ENCODE measurements around the gene NUDT7.

NUDT7 gene

DNA sequence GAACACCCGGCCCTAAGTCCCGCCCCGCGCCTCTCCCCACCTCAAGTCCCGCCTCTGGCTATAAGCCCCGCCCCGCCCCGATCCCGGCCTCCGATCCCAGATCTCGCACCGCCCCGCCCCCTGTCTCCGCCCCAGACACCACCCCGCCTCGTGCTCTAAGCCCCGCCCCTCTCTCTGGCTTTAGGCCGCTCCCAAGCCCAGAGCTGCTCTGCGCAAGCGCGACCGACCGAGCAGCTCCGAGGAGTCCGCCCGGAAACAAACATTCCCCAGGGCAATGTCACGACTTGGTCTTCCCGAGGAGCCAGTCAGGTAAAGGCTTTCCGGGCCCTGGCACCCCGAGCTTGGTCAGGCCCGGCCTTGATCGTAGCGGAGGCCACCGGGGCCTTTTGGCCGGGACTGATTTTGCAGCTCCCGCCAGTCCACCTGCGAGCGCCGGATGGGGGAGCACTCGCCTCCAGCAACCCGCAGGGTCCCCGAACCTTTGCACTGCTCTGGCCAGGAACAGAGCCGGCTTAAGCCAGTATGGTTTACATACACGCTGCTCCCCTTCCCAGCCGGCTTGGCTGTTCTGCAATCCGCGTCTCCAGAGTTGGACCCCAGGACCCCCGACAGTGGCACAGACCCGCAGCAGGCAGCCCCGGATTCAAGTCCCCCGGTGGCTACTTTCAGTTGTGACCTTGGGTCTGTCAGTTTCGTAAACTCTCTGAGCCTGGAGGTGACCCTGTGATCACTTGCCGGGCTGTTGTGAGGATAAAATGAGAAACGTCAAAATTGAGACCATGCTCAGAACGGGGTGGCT is at the start of gene NUDT7:
Gene NUDT7, plus strand, starts transcription at position 206 of the 799 bp plus-strand sequence. Its CDS starts 69 bp downstream, at position 275.
- peak; percentile 95 to 96 for DNase-seq

DNA sequence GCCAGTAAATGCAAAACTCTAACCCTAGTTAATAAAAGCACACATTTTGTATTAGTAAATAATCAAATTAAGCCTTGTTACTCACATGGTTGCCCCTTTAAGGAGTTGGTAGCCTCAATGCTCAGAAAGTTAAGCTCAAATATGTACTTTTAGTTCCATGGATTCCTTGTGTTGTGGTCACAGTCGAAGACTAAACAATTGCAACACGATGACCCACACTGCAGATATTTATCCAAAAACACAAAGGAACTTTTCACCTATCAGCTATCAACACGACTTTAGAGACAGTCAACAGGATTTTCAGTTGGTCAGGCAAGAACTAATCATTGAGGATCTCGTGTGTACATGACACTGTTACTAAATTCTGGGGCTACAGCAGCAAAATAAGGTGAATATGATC is 47.4 kb upstream of the NUDT7 start:
- no peak for DNase-seq

DNA sequence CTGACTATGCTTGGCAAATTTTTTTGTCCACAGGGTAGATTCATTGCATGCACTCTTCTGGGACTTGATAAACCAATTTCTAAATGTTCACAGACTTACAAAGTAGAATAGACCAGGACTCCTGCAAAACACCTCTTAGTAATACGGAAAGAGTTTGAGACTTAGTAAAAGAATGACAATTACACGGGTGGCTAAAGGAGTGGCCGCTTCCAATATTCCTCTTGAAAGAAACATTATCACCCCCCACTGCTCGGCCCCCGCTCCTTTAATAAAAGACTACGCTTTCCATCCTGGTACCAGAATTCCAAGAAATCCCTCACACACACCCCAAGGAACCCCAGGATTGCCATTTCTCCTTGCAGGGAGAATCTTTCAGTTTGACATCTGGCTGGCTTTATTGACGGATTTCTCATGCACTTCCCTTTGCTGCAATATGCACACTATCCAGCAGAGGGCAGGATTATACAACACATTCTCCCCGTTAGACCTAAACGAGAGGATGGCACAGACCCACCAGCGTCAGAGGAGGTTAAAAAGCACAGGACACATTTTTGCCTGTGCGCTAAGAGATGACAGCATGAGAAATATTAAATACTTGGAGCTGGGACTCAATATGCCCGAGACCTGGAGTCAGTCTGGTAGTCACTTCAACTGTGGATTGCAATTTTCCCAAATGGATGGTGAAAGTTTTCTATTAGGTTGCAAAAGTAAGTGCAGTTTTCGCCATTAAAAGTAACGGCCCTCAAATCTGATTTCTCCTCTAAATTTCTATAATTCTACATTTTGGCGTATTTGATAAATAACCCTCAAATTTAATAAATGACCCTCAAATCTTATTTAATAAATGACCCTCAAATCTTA is 46.6 kb upstream of the NUDT7 start:
- DNase-seq: peak; percentile 50 to 64

DNA sequence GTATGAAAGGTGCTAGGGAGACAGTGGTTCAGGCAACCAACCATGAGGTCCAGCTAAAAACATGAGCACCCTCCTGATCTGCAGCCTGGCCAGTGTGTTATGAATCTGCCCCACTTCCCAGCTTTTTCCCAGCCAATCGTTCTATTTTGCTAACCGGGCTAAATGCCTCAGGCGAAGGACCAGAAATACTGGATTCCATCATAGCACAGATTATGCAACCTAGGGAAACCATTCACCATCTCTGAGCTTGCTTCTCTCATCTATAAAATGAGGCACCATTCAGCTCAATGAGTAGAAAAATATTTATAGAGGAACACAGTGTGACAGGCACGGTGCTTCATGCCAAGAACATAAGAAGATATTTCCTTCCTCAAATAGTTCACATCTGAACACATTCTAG is 45.2 kb upstream of the NUDT7 start:
- DNase-seq: no peak

DNA sequence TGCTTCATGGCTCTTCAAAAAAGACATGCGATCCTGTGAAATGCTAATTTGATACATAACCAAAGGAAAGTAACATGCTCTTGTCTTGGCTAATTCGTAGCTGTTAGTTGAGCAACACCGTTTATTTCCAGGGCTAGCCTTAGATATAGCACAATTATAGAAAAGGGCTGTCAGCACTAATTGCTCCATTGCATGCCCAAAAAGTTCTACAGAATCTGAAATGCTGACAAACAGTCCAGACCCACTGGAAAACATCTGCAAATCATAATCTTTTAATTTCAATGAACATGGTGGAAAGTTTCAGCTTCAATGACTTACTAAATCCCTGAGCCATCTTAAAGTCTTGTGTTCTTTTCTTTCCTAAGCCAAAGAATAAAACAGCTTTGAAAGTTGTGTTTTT is 42.9 kb upstream of the NUDT7 start:
- no peak for DNase-seq

DNA sequence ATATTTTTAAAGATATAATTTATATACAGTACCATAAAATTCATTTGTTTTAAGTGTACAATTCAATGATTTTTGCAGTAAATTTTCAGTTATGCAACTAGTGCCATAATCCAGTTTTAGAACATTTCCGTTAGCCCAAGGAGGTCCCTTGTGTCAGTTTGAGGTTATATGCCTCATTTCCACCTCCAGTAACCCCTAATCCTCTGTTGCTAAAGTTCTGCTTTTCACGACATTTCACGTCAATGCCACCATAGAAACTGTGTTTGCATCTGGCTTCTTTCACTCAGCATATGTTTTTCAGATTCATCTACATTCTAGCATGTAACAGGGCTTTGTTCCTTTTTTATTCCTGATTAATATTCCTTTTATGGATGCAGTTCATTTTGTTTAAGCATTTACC is 42.4 kb upstream of the NUDT7 start:
- peak in 1 of 2 donors; percentile 6 for DNase-seq

DNA sequence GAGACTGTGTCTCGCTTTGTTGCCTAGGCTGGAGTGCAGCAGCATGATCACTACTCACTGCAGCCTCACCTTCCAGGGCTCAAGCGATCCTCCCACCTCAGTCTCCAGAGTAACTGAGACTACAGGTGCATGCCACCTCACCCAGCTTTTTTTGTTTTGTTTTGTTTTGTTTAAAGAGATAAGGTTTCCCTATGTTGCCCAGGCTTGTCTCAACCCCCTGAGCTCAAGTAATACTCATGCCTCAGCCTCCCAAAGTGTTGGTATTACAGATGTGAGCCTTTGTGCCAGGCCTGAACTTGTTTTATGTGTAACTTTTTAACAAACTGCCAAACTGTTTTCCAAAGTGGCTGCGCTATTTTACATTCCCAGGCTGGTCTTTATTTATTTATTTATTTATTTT is 41.8 kb upstream of the NUDT7 start:
- no peak for DNase-seq

DNA sequence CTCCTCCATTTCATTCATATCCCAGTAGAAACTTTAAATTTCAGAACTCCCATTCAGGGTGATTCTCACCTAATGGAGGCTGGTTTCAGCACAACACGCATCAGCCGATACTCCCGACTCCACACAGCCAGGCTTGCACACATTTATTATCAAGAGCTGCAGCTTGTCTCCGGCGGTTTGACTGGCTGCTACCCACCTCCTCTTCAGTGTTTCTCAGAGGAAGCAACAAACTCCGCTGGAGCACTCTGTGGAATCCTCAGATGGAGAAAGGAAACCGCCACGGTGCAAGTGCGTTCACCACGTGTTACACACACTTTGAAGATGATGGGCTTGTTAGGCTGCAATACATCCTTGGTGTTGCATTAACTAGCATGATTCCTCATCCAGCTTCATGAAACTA is 39.7 kb upstream of the NUDT7 start:
- no peak for DNase-seq

DNA sequence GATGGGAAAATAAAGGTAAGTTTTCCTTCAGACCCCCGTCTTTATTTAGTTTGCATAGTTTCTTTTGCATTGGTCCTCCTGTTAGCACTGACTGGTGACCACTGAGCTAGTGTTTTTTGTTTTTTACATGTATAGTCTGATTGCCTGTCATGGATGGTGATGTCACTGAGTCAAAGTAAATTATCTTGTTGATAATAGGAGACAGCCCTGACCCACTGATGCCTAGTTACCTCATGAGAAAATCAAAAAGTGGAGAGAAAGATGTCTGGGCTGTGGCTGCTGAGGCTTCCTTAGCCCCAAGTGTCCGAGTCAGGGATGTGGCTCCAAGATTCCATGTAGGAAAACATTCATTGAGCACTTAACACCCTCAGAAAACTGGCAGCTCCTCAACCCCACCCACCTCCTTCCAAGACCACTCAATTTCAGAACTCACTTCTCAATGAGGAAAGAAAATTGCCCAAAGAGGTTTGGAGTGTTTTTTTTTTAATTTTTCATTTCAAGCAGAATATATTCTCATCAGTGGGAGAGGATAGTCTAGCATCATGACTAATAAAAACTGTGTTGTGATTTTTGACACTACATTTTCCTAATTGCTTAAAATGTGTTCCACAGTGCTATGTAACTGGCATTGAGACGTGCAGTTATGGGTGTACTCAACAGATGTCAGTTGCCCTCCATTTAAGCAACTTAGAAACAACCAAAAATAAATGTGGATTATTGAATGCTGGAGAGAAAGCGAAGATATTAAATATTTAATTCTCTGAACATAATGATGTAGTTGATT is 38.7 kb upstream of the NUDT7 start:
- DNase-seq: no peak

DNA sequence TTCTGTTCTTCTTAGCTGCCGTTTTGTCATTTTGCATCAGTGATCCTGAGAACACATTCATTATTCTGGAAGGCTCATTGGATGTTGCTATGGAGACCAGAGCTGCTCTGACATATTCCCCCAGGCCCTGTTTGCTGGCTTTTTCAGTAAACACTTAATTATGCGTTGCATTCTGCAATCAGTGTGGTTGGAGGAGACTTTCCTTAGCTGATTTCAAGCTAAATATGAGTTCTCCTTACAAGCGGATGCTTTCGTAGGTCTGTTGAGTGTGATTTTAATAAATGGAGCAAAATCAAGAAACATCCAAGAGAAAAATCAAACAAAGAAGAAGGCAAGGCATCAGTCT is 38.2 kb upstream of the NUDT7 start:
- no peak for DNase-seq

DNA sequence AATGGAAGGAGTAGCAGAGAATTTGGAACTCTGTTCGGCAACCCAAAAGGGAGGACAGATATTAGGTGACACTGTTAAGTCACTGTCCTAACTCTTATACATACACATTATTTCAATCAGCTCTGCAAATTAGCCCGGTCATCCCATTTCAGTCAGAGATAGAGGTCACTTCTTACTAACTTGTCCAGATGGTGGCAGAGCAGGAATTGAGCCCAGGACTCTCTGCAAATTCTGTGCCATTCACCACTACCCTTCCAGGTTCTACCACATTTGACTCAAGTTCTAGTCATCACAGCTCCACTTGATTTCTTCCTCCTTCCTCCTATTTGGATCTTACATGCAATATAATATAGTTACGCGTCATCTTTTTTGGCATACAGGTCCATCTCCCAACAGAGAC is 35.9 kb upstream of the NUDT7 start:
- DNase-seq: no peak

DNA sequence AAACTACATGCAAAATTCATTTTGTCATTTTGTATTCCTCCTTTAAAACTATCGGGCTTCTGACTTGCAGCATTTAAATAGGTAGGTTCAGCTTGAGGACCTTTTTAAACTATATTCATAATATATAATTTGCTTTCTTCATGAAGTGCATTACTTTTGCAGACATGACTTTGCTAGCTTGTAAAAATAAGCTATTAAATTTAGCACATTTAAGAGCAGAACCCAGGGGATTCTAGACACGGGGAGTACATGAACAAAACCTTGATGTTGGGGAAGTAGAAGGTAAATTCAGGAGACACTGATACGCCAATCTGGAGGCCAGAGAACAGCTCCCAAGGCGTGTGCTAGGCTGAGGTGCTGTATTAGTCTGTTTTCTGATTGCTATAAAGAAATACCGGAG is 32.3 kb upstream of the NUDT7 start:
- no peak for DNase-seq

DNA sequence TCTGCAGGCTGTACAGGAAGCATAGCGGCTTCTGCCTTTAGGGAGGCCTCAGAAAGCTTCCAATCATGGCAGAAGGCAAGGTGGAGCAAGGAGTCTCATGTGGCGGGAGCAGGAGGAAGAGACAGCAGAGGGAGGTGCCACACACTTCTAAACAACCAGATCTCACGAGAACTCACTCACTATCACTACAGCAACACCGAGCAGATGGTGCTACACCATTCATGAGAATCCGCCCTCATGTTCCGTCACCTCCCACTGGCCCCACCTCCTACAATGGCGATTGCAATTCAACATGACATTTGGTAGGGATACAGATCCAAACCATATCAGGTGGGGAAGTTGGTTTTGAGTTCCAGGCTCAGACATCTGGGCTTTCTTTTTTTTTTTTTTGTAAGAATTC is 31.9 kb upstream of the NUDT7 start:
- DNase-seq: no peak

DNA sequence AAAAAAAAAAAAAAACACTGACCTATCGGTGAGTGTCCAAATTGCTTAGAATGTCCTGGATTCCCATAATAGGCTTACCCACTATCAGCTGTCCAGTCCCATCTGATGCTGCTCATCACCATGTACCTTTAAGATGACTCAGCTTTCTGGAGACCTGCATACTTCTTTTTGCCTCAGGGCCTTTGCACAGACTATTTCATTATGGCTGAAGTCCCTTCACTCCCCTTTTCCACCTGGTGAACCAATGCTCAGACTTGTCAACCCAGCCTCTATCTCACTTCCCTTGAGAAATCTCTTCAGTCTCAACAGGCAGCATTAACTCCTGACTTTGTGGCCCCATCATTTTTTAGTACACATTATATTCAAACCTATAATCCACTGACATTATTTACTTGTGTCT is 29.7 kb upstream of the NUDT7 start:
- DNase-seq: no peak

DNA sequence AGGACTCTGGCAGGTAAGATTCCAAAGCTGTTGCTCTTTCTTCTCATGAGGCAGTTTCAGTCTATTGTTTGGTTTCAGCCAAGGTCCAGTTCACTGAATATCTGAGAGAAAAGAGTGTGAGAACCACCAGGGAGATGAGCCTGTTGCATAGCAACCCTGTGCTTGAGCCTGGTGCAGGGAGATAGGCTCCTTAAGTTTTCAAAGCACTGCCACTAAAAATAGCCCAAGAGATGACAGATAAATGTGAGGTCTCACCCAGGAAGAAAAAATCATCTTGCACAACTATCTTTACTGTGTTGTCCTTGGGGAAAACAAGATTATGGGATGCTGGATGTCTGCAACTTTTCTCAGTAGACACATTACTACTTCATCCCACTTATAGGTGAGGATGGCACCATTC is 26.2 kb upstream of the NUDT7 start:
- no peak for DNase-seq

DNA sequence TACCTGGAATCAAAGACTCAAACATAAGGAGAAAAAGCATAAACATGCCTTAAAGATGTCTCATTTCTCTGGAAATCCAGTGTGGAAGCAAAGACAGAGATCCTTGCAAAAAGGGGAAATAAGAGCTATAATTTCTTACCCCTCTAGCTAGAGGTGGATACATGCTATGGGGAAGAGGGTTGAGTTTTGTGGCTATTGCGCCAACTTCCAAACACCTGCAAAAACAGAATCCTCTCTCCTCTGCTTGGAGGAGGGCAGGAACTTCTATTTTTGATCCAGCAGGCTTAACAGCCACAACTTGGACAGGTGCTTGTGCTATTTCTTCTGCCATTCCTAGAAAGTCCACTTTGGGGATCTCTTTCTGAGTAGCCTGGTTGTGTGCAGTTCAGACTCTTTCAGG is 21.5 kb upstream of the NUDT7 start:
- no peak for DNase-seq

DNA sequence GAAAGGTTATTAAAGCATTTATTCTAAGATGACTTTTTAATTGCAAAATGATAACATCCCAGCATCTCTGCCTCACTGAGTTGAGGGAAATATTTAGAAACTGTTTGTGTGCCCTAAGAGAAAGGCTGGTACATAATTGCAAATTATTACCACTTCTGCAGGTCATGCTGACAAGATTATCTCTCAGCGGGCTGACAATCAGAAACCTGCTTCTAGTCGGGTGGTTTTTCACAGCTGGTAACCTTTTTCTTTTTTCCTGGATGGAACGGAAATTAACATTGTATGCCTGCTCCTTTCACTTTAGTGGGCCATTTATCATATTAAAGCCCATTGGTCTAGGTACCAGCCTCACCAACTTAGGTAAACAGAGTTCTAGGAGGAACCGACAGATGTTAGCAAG is 17.0 kb upstream of the NUDT7 start:
- no peak for DNase-seq

DNA sequence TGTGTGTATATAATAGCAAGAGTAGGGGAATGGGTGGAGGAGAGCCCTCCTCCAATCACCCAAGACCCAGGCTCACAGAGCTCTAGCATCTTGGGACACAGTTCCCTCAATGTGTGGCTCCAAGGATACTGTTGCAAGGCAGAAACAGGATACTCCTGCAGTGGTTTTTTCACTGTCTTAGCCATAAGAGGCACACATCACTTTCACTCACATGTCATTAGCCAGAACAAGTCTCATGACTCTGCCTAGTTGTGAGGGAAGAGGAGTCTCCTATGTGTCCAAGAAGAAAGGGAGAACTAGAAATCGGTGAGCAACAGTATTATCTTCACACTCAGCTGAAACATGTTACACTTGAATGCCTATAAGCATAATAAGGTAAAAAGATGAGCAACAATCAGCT is 11.1 kb upstream of the NUDT7 start:
- no peak for DNase-seq

DNA sequence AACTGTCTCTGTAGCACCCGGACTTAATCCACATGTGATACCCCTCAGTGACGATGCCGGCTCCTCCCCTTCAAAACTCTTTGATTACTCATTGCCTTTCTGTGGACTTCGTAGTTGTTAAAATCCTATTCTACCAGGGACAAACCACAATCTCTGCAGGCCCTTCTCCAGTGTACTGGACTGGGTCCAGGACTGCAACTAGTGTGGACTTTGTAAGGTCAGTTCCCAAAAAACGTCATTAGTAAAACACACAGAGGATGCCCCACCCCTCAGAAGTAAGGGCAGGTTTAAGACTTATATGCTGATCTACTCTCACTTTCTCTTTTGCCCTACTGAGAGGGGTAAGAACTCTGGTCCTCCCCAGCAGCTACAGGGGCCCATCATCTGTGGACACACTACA is 10.5 kb upstream of the NUDT7 start:
- no peak for DNase-seq

DNA sequence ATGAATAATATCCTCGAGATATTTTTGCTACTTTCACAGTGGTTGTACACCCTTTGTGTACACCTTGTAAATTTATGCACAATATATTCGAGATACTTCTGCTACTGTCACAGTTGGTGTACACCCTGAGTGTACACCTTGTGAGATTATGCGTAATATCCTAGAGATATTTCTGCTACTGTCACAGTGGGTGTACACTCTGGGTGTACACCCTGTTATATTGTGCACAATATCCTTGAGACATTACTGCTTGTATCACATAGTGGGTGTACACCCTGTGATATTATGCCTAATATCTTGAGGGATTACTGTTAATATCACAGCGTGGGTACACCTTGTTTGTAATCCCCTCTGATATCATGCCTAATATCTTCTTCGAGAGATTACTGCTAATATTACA is 7.2 kb upstream of the NUDT7 start:
- DNase-seq: no peak

DNA sequence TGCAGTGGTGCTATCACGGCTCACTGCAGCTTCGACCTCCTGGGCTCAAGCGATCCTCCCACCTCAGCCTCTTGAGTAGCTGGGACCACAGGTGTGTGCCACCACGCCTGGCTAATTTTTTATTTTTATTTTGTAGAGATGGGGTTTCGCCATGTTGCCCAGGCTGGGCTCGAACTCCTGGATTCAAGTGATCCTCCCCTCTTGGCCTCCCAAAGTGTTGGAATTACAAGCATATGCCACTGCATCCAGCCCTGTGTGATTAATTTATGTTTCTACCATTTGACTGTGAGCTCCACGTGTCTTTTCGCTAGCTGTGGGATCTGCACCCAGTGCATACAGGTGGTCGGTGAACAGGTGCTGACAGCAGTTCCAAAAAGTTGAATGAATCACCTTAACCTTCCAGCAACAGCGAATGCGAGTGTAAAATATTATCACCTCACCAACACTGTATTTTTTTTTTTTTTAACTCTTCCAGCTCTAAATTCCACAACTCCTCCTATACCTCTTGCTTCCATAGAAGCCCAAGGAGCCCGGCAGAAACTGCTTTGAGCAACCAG is 484 bp upstream of the NUDT7 start:
- no peak for DNase-seq

DNA sequence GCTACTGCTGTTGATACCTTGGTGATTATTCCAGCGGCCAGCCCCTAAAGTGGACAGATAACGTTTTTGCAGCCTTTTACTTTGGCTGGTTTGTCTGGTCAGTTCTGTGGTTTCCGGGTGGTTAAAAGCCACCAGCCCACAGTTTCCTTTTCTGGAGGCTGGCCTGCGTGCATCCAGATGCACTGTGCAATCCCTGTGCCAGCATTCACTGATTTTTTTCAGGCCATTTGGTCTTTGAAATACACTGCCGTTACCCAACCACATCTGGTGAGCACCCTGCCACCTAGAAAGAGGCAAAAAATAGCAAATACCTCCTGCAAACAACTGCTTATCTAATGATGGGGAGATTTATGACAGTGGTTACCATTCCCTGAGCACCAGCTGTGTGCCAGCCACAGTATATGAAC is 797 bp downstream of the NUDT7 start:
- DNase-seq: no peak

DNA sequence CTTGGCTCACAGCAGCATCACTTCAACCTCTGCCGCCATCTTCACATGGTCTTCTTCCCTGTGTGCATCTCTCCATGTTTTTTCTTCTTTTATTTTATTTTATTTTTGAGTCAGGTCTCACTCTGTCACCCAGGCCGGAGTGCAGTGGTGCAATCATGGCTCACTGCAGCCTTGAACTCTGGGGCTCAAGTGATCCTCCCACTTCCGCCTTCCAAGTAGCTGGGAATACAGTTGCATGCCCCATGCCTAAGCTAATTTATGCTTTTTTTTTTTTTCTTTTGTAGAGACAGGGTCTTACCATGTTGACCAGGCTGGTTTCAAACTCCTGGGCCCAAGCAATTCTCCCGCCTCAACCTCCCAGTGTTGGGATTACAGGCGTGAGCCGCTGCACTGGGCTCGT is 1.9 kb downstream of the NUDT7 start:
- DNase-seq: no peak
